ENCODE data around the gene SULT4A1. TPM values are rescaled to one million over a fixed set of nuclear protein-coding genes. Genes with fewer than 3 reads are reported as not detected.
A peak's percentile ranks its signal among the peaks of the same experiment; 100 is the strongest.

The SULT4A1 gene
- total and polyA plus RNA-seq, 2 experiments from 2014 or later: 4.7 to 5.2 TPM

DNA sequence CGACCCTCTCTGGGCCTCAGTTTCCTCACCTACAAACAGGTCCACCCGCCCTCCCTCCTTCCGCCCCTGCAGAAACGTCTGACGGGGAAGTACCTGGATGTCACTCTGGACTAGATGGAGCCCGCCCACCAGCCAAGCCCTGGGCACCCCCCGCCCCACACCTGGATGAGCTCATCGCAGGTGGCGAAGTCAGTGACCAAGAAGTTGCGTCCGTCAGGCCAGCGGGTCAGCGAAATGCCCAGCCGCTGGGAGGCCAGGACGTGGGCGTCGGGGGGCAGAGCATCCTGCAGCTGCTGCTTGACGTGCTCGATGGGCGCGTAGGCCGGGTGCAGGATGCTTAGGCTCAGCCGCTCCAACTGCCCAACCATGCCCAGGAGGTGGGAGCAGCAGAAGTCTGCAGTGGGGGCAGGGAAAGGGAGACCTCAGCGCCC, 28.6 kb upstream of the SULT4A1 start:
- Histone ChIP-seq H2AFZ (peak overlapping the region; percentile 99), H3K4me2 (peak overlapping the region; percentile 92), H3K79me2 (replicated peaks; ENCODE audit: insufficient read depth) (no peaks in the 10 kb centered on the region), H3F3A (replicated peaks; ENCODE audit: low read depth) (no peaks in the 10 kb centered on the region; the same call in 1 of the 2 replicates), H3K4me3 (peak overlapping the region; percentile 89), H3K27me3 (ENCODE audit: insufficient read depth) (peaks cover 6% of the 10 kb centered on the region), H3K36me3 (ENCODE audit: insufficient read depth) (no peaks in the 10 kb centered on the region; the same call in 1 of the 2 replicates), H3K9me2 (ENCODE audit: insufficient read depth) (no peaks in the 10 kb centered on the region), H4K20me1 (replicated peaks; ENCODE audit: insufficient read depth) (peaks cover 3% of the 10 kb centered on the region; the same call in 1 of the 2 replicates), H3K4me1 (ENCODE audit: insufficient read depth) (no peaks in the 10 kb centered on the region), H3K27ac (ENCODE audit: low read depth) (no peak overlapping the region)
- ATAC-seq (peak; percentile 16), DNase-seq (ENCODE audit: low spot score) (peak; percentile 61)
- H3K36me3 Mint-ChIP-seq (ENCODE audit: low read depth): peaks cover 3% of the 10 kb centered on the region; the same call in 1 of the 3 replicates
- H3K4me1 Mint-ChIP-seq: peaks cover 6% of the 10 kb centered on the region; the same call in 2 of the 3 replicates
- H3K27ac Mint-ChIP-seq: no peak overlapping the region
- H3K4me3 Mint-ChIP-seq: peak overlapping the region; percentile 82
- H3K27me3 Mint-ChIP-seq (ENCODE audit: insufficient read depth, low read depth, poor library complexity): peaks cover 14% of the 10 kb centered on the region
- no peaks in the 10 kb centered on the region for H3K9me3 Mint-ChIP-seq
- TF ChIP-seq JUNB (IDR thresholded peaks at IDR 0.05; ENCODE audit: unreplicated experiment): no peak
- TF ChIP-seq, protein P1, sequence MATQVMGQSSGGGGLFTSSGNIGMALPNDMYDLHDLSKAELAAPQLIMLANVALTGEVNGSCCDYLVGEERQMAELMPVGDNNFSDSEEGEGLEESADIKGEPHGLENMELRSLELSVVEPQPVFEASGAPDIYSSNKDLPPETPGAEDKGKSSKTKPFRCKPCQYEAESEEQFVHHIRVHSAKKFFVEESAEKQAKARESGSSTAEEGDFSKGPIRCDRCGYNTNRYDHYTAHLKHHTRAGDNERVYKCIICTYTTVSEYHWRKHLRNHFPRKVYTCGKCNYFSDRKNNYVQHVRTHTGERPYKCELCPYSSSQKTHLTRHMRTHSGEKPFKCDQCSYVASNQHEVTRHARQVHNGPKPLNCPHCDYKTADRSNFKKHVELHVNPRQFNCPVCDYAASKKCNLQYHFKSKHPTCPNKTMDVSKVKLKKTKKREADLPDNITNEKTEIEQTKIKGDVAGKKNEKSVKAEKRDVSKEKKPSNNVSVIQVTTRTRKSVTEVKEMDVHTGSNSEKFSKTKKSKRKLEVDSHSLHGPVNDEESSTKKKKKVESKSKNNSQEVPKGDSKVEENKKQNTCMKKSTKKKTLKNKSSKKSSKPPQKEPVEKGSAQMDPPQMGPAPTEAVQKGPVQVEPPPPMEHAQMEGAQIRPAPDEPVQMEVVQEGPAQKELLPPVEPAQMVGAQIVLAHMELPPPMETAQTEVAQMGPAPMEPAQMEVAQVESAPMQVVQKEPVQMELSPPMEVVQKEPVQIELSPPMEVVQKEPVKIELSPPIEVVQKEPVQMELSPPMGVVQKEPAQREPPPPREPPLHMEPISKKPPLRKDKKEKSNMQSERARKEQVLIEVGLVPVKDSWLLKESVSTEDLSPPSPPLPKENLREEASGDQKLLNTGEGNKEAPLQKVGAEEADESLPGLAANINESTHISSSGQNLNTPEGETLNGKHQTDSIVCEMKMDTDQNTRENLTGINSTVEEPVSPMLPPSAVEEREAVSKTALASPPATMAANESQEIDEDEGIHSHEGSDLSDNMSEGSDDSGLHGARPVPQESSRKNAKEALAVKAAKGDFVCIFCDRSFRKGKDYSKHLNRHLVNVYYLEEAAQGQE (IDR thresholded peaks at IDR 0.05; ENCODE audit: unreplicated experiment): no peak
- TF ChIP-seq, protein P2, sequence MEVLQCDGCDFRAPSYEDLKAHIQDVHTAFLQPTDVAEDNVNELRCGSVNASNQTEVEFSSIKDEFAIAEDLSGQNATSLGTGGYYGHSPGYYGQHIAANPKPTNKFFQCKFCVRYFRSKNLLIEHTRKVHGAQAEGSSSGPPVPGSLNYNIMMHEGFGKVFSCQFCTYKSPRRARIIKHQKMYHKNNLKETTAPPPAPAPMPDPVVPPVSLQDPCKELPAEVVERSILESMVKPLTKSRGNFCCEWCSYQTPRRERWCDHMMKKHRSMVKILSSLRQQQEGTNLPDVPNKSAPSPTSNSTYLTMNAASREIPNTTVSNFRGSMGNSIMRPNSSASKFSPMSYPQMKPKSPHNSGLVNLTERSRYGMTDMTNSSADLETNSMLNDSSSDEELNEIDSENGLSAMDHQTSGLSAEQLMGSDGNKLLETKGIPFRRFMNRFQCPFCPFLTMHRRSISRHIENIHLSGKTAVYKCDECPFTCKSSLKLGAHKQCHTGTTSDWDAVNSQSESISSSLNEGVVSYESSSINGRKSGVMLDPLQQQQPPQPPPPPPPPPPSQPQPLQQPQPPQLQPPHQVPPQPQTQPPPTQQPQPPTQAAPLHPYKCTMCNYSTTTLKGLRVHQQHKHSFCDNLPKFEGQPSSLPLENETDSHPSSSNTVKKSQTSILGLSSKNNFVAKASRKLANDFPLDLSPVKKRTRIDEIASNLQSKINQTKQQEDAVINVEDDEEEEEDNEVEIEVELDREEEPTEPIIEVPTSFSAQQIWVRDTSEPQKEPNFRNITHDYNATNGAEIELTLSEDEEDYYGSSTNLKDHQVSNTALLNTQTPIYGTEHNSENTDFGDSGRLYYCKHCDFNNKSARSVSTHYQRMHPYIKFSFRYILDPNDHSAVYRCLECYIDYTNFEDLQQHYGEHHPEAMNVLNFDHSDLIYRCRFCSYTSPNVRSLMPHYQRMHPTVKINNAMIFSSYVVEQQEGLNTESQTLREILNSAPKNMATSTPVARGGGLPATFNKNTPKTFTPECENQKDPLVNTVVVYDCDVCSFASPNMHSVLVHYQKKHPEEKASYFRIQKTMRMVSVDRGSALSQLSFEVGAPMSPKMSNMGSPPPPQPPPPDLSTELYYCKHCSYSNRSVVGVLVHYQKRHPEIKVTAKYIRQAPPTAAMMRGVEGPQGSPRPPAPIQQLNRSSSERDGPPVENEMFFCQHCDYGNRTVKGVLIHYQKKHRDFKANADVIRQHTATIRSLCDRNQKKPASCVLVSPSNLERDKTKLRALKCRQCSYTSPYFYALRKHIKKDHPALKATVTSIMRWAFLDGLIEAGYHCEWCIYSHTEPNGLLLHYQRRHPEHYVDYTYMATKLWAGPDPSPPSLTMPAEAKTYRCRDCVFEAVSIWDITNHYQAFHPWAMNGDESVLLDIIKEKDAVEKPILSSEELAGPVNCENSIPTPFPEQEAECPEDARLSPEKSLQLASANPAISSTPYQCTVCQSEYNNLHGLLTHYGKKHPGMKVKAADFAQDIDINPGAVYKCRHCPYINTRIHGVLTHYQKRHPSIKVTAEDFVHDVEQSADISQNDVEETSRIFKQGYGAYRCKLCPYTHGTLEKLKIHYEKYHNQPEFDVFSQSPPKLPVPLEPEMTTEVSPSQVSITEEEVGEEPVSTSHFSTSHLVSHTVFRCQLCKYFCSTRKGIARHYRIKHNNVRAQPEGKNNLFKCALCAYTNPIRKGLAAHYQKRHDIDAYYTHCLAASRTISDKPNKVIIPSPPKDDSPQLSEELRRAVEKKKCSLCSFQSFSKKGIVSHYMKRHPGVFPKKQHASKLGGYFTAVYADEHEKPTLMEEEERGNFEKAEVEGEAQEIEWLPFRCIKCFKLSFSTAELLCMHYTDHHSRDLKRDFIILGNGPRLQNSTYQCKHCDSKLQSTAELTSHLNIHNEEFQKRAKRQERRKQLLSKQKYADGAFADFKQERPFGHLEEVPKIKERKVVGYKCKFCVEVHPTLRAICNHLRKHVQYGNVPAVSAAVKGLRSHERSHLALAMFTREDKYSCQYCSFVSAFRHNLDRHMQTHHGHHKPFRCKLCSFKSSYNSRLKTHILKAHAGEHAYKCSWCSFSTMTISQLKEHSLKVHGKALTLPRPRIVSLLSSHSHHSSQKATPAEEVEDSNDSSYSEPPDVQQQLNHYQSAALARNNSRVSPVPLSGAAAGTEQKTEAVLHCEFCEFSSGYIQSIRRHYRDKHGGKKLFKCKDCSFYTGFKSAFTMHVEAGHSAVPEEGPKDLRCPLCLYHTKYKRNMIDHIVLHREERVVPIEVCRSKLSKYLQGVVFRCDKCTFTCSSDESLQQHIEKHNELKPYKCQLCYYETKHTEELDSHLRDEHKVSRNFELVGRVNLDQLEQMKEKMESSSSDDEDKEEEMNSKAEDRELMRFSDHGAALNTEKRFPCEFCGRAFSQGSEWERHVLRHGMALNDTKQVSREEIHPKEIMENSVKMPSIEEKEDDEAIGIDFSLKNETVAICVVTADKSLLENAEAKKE (CRISPR knock-in tag; IDR thresholded peaks at IDR 0.05): no peak
- TF ChIP-seq EZH2 (IDR thresholded peaks at IDR 0.05; ENCODE audit: low read depth, unreplicated experiment): no peak
- TF ChIP-seq ZNF331 (CRISPR knock-in tag; IDR thresholded peaks at IDR 0.05; ENCODE audit: low read depth): no peak
- no peak for TF ChIP-seq NANOG (IDR thresholded peaks at IDR 0.05; ENCODE audit: borderline replicate concordance)
- no peak for TF ChIP-seq ZNF114 (CRISPR knock-in tag; IDR thresholded peaks at IDR 0.05)
- TF ChIP-seq, protein P3, sequence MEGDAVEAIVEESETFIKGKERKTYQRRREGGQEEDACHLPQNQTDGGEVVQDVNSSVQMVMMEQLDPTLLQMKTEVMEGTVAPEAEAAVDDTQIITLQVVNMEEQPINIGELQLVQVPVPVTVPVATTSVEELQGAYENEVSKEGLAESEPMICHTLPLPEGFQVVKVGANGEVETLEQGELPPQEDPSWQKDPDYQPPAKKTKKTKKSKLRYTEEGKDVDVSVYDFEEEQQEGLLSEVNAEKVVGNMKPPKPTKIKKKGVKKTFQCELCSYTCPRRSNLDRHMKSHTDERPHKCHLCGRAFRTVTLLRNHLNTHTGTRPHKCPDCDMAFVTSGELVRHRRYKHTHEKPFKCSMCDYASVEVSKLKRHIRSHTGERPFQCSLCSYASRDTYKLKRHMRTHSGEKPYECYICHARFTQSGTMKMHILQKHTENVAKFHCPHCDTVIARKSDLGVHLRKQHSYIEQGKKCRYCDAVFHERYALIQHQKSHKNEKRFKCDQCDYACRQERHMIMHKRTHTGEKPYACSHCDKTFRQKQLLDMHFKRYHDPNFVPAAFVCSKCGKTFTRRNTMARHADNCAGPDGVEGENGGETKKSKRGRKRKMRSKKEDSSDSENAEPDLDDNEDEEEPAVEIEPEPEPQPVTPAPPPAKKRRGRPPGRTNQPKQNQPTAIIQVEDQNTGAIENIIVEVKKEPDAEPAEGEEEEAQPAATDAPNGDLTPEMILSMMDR (conservative IDR thresholded peaks at IDR 0.05; ENCODE audit: low read depth in 2 of 2): no peak
- TF ChIP-seq POLR2AphosphoS5 (IDR thresholded peaks at IDR 0.05; ENCODE audit: low read depth): no peak
- no peak for TF ChIP-seq STAT1 (IDR thresholded peaks at IDR 0.05; ENCODE audit: unreplicated experiment)
- TF ChIP-seq EZH2phosphoT487 (IDR thresholded peaks at IDR 0.05; ENCODE audit: unreplicated experiment): no peak
- TF ChIP-seq, protein P4, sequence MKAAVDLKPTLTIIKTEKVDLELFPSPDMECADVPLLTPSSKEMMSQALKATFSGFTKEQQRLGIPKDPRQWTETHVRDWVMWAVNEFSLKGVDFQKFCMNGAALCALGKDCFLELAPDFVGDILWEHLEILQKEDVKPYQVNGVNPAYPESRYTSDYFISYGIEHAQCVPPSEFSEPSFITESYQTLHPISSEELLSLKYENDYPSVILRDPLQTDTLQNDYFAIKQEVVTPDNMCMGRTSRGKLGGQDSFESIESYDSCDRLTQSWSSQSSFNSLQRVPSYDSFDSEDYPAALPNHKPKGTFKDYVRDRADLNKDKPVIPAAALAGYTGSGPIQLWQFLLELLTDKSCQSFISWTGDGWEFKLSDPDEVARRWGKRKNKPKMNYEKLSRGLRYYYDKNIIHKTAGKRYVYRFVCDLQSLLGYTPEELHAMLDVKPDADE (IDR thresholded peaks at IDR 0.05): no peak
- TF ChIP-seq CREB1 (CRISPR knock-in tag; IDR thresholded peaks at IDR 0.05; ENCODE audit: low read depth): no peak

All from GM23338 (cell line).